PC-3 (cell line): ENCODE data around the gene AXDND1. TPM values are rescaled to one million over a fixed set of nuclear protein-coding genes. Genes with fewer than 3 reads are reported as not detected.

Experiments used
- ATAC-seq: fragments of 200-7000 bp; cut with Tn5 transposase; 2 replicates; pipeline ENCODE4 v1.9.1; 2020; ENCODE audit warnings: mild to moderate bottlenecking, moderate library complexity
- BruUV-seq: library from RNA; stranded (reverse); fragments of 400-500 nt; replicated peaks from 2 replicates; lab custom pipeline; 2021; lab: Mats Ljungman, UMichigan
- CTCF ChIA-PET: fragments of 300-600 bp; sonication (Branson Sonifier 250); formaldehyde crosslinking; loops from one replicate; lab custom pipeline; 2022; ENCODE audit warnings: antibody characterized with exemption; lab: Charles Lee
- POLR2A ChIA-PET: fragments of 300-600 bp; sonication (Branson Sonifier 250); formaldehyde crosslinking; loops from one replicate; lab custom pipeline; 2022; ENCODE audit warnings: antibody characterized with exemption; ENCODE audit not compliant: unreplicated experiment; lab: Charles Lee
- DNase-seq: peaks from one replicate; pipeline ENCODE4 v3.0.0-alpha.2; 2015
- H2AFZ ChIP-seq: fragments of 300-600 bp; sonication (generic); 2 replicates; pipeline ENCODE4 v1.6.0; 2016; ENCODE audit warnings: antibody characterized with exemption, low read length
- H3F3A ChIP-seq: fragments of 300-600 bp; sonication (generic); one replicate; pipeline ENCODE4 v1.6.0; 2017; ENCODE audit warnings: antibody characterized with exemption, low read length, control low read depth, mild to moderate bottlenecking; ENCODE audit not compliant: unreplicated experiment
- H3K27ac ChIP-seq: fragments of 300-600 bp; sonication (generic); 2 replicates; pipeline ENCODE4 v1.5.1; 2016; ENCODE audit warnings: mild to moderate bottlenecking, low read length
- H3K27me3 ChIP-seq: fragments of 300-600 bp; sonication (generic); 2 replicates; pipeline ENCODE4 v1.6.1; 2016; ENCODE audit warnings: low read length, mixed read lengths
- H3K36me3 ChIP-seq: fragments of 300-600 bp; sonication (generic); 2 replicates; pipeline ENCODE4 v1.6.1; 2016; ENCODE audit warnings: low read depth, mixed run types, low read length, mixed read lengths
- H3K4me1 ChIP-seq: fragments of 300-600 bp; sonication (generic); 2 replicates; pipeline ENCODE4 v1.5.1; 2016; ENCODE audit warnings: low read length; ENCODE audit not compliant: insufficient read depth
- H3K4me2 ChIP-seq: fragments of 300-600 bp; sonication (generic); 2 replicates; pipeline ENCODE4 v1.6.0; 2016; ENCODE audit warnings: low read length
- H3K4me3 ChIP-seq: fragments of 300-600 bp; sonication (generic); 2 replicates; pipeline ENCODE4 v1.5.1; 2016; ENCODE audit warnings: mild to moderate bottlenecking, low read length, mixed read lengths
- H3K79me2 ChIP-seq: fragments of 300-600 bp; sonication (generic); 2 replicates; pipeline ENCODE4 v1.6.1; 2017; ENCODE audit warnings: low read length, mixed read lengths
- H3K9ac ChIP-seq: fragments of 300-600 bp; sonication (generic); 2 replicates; pipeline ENCODE4 v1.6.0; 2016; ENCODE audit warnings: mild to moderate bottlenecking, low read length
- H3K9me2 ChIP-seq: fragments of 300-600 bp; sonication (generic); replicated peaks from 2 replicates; pipeline ENCODE4 v1.6.1; 2016; ENCODE audit warnings: mixed run types, low read length, mixed read lengths
- H3K9me3 ChIP-seq: fragments of 300-600 bp; sonication (generic); 2 replicates; pipeline ENCODE4 v1.6.1; 2016; ENCODE audit warnings: low read length, mixed read lengths
- H4K20me1 ChIP-seq: fragments of 300-600 bp; sonication (generic); 2 replicates; pipeline ENCODE4 v1.6.1; 2016; ENCODE audit warnings: low read length, mixed read lengths
- EZH2 ChIP-seq: fragments of 300-600 bp; sonication (generic); IDR thresholded peaks from one replicate; pipeline ENCODE4 v1.6.1; 2017; ENCODE audit warnings: antibody characterized with exemption, mild to moderate bottlenecking, low read length; ENCODE audit not compliant: unreplicated experiment
- EZH2phosphoT487 ChIP-seq: fragments of 300-600 bp; sonication (generic); IDR thresholded peaks from 2 replicates; pipeline ENCODE4 v1.6.1; 2018; ENCODE audit warnings: mild to moderate bottlenecking, antibody characterized with exemption, low read length, borderline replicate concordance
- intact Hi-C: fragments of 100-400 bp; cut with micrococcal nuclease; formaldehyde crosslinking; loops from 2 replicates; pipeline ENCODE4 v1.9.0; 2023
- total RNA-seq: library from RNA; depleted of rRNA; stranded (reverse); fragments of >200 nt; gene quantifications from 2 replicates; pipeline ENCODE4 v1.2.3, GENCODE V29; 2014
- TF ChIP-seq, protein P1 (sequence below): fragments of 300-600 bp; sonication (generic); conservative IDR thresholded peaks from 2 replicates; pipeline ENCODE4 v1.5.1; 2017; ENCODE audit warnings: antibody characterized with exemption, low read depth, mild to moderate bottlenecking, low read length

Gene AXDND1
- total RNA-seq, 1 experiment from 2014 or later = not detected

DNA sequence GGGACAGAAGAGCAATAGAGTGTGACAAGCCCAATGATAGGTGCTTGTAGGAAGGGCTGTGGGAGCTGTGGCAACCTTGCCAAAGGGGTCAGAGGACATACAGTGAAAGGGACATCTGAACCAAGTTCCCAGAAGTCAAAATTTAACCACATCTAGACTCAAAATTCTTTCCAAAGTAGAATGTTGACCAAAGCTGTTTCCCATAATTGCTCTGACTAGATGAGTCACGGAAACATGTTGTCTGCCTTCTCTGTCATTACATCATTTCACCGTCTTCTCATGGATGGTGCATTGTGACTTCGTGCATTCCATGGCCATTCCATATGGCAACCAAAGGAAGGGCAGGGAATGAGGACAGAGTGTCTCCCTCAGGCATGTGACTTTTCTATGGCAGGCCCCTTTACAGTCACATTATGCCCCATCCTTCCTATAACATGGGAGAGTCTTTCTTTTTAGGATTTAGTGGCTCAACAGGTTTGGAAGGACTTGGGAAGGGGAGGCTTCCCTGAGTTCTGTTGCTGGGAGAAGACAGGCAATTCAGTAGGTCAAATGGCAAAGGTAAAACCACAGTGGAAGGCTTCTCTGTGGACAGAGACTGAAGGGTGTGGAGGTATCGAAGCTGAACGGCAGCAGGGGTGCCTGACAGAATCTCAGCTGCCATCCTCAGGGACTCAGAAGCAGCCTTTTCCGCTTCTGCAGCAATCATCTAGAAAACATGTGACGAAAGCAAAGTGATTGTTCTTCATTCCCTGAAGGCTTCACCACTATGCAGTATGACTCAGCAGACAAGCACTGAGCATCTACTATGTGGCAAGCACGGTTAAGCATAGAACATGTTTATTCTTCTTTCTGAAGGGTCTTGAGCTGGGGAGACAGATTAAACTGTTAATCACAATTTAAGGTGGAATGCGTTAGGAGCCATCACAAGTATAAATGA, 185.2 kb downstream of the AXDND1 start:
- no peaks in the 10 kb centered on the region for H3K9me3 ChIP-seq
- POLR2A ChIA-PET = no interaction called here
- H3K4me2 ChIP-seq = no peak overlapping the region
- no peaks in the 10 kb centered on the region for H3K4me1 ChIP-seq
- H3F3A ChIP-seq = no peaks in the 10 kb centered on the region
- H3K27ac ChIP-seq = no peak overlapping the region
- peaks cover 11% of the 10 kb centered on the region for H3K27me3 ChIP-seq
- intact Hi-C loops = no loop called here
- H3K9me2 ChIP-seq = no peaks in the 10 kb centered on the region
- no TSS peak for BruUV-seq
- DNase-seq (peak; percentile 23), ATAC-seq (no peak)
- no peaks in the 10 kb centered on the region for H4K20me1 ChIP-seq
- no peaks in the 10 kb centered on the region for H3K79me2 ChIP-seq
- TF ChIP-seq, protein P1, sequence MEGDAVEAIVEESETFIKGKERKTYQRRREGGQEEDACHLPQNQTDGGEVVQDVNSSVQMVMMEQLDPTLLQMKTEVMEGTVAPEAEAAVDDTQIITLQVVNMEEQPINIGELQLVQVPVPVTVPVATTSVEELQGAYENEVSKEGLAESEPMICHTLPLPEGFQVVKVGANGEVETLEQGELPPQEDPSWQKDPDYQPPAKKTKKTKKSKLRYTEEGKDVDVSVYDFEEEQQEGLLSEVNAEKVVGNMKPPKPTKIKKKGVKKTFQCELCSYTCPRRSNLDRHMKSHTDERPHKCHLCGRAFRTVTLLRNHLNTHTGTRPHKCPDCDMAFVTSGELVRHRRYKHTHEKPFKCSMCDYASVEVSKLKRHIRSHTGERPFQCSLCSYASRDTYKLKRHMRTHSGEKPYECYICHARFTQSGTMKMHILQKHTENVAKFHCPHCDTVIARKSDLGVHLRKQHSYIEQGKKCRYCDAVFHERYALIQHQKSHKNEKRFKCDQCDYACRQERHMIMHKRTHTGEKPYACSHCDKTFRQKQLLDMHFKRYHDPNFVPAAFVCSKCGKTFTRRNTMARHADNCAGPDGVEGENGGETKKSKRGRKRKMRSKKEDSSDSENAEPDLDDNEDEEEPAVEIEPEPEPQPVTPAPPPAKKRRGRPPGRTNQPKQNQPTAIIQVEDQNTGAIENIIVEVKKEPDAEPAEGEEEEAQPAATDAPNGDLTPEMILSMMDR = no peak
- TF ChIP-seq EZH2phosphoT487 = no peak
- no peak for TF ChIP-seq EZH2
- H3K4me3 ChIP-seq = no peak overlapping the region
- H3K9ac ChIP-seq = no peak overlapping the region
- CTCF ChIA-PET = no interaction called here
- no peak overlapping the region for H2AFZ ChIP-seq
- no peaks in the 10 kb centered on the region for H3K36me3 ChIP-seq

DNA sequence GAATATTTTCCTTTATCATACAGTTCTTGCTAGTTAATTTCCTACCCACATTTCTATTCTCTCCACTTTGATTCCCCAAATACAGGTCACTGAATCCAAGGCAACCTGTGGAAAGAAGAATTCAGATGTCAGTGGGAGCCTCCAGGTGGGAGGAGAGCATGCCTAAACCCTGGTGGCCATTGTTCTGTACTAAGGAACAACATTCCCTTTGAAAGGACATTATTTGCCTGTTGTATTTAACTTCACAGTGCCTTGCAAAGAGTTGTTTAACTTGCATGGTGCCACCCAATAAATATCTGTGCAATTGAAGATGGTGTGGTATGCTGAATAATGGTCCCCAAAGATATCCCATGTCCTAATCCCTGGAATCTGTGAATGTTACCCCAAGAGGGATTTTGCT, 188.7 kb downstream of the AXDND1 start:
- ChIA-PET POLR2A (no interaction called here), CTCF (no interaction called here)
- no peaks in the 10 kb centered on the region for H4K20me1 ChIP-seq
- H3F3A ChIP-seq = no peaks in the 10 kb centered on the region
- H3K4me2 ChIP-seq = no peak overlapping the region
- no TSS peak for BruUV-seq
- no peak overlapping the region for H3K9ac ChIP-seq
- DNase-seq (no peak), ATAC-seq (no peak)
- H3K27ac ChIP-seq = no peak overlapping the region
- intact Hi-C loops = no loop called here
- H3K36me3 ChIP-seq = no peaks in the 10 kb centered on the region
- H3K9me3 ChIP-seq = no peaks in the 10 kb centered on the region
- H3K4me3 ChIP-seq = no peak overlapping the region
- H3K9me2 ChIP-seq = no peaks in the 10 kb centered on the region
- no peak for TF ChIP-seq EZH2
- no peak for TF ChIP-seq EZH2phosphoT487
- TF ChIP-seq, protein P1 = no peak
- H3K79me2 ChIP-seq = no peaks in the 10 kb centered on the region
- no peak overlapping the region for H2AFZ ChIP-seq
- H3K4me1 ChIP-seq = no peaks in the 10 kb centered on the region
- H3K27me3 ChIP-seq = peaks cover 8% of the 10 kb centered on the region

DNA sequence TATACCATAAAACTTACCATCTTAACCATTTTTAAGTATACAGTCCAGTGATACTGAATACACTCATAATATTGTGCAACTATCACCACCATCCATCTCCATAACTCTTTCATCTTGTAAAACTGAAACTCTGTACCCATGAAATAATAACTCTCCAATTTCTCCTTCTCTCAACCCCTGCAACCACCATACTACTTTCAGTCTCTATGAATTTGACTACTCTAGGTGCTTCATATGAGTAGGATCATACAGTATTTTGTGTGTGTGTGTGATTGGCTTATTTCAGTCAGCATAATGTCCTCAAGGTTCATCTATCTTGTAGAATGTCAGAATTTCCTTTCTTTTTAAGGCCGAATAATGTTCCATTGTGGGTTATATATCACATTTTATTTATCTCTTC, 192.3 kb downstream of the AXDND1 start:
- no peak overlapping the region for H2AFZ ChIP-seq
- CTCF ChIA-PET = no interaction called here

More for the DNA sequence above, 192.3 kb downstream of the AXDND1 start:
- H3K4me3 ChIP-seq = no peak overlapping the region
- H3K27me3 ChIP-seq = peaks cover 7% of the 10 kb centered on the region; the same call in 1 of the 2 replicates
- H3K9me3 ChIP-seq = no peaks in the 10 kb centered on the region
- H3K4me2 ChIP-seq = no peak overlapping the region
- no peaks in the 10 kb centered on the region for H3F3A ChIP-seq
- no peaks in the 10 kb centered on the region for H3K9me2 ChIP-seq
- DNase-seq = no peak
- no peaks in the 10 kb centered on the region for H3K4me1 ChIP-seq
- H4K20me1 ChIP-seq = no peaks in the 10 kb centered on the region
- no peak for TF ChIP-seq EZH2
- TF ChIP-seq EZH2phosphoT487 = no peak
- TF ChIP-seq, protein P1 = no peak
- no peak overlapping the region for H3K9ac ChIP-seq
- intact Hi-C loops = no loop called here
- H3K36me3 ChIP-seq = no peaks in the 10 kb centered on the region
- H3K79me2 ChIP-seq = no peaks in the 10 kb centered on the region
- no peak overlapping the region for H3K27ac ChIP-seq
- no TSS peak for BruUV-seq
- no peak for ATAC-seq
- POLR2A ChIA-PET = no interaction called here
